ENCODE data around the gene TMEM185B.
"Not testable (repeated sequence)": the region's sequence is repeated elsewhere in the genome, so short reads cannot be mapped to it uniquely, and the experiment has no call there.

Gene TMEM185B

GRCh38 chr2:120251078-120251477, 27.9 kb upstream of the TMEM185B start:
- no peak for ATAC-seq

GRCh38 chr2:120250640-120251039, 27.4 kb upstream of the TMEM185B start:
- ATAC-seq: no peak

GRCh38 chr2:120247851-120248250, 24.7 kb upstream of the TMEM185B start:
- ATAC-seq: no peak

GRCh38 chr2:120246546-120247300, 23.5 kb upstream of the TMEM185B start:
- ATAC-seq: no peak

- ATAC-seq: no peak
Observed at GRCh38 chr2:120245520-120246332, 22.5 kb upstream of the TMEM185B start.

- ATAC-seq: no peak
Observed at GRCh38 chr2:120244656-120245519, 21.7 kb upstream of the TMEM185B start.

GRCh38 chr2:120243875-120244553, 20.8 kb upstream of the TMEM185B start:
- no peak for ATAC-seq

- no peak for ATAC-seq
Observed at GRCh38 chr2:120243211-120243610, 20.0 kb upstream of the TMEM185B start.

- no peak for ATAC-seq
Observed at GRCh38 chr2:120241684-120242083, 18.5 kb upstream of the TMEM185B start.

GRCh38 chr2:120240901-120241429, 17.8 kb upstream of the TMEM185B start:
- no peak for ATAC-seq

- ATAC-seq: no peak
Observed at GRCh38 chr2:120239488-120240287, 16.5 kb upstream of the TMEM185B start.

GRCh38 chr2:120238728-120239487, 15.7 kb upstream of the TMEM185B start:
- ATAC-seq: no peak

GRCh38 chr2:120237491-120237902, 14.3 kb upstream of the TMEM185B start:
- ATAC-seq: no peak

GRCh38 chr2:120236791-120237190, 13.6 kb upstream of the TMEM185B start:
- ATAC-seq: no peak

GRCh38 chr2:120236316-120236715, 13.1 kb upstream of the TMEM185B start:
- no peak for ATAC-seq

- ATAC-seq: no peak
Observed at GRCh38 chr2:120235681-120236080, 12.5 kb upstream of the TMEM185B start.

GRCh38 chr2:120235158-120235557, 12.0 kb upstream of the TMEM185B start:
- not testable (repeated sequence) for ATAC-seq

- no peak for ATAC-seq
Observed at GRCh38 chr2:120233292-120233691, 10.1 kb upstream of the TMEM185B start.

GRCh38 chr2:120231974-120232635, 8.9 kb upstream of the TMEM185B start:
- peak; percentile 89 to 90 for ATAC-seq

- ATAC-seq: peak; percentile 19 to 22
Observed at GRCh38 chr2:120231564-120231973, 8.4 kb upstream of the TMEM185B start.
